Stimulated activated CD4-positive, alpha-beta T cell treated with anti-CD3 and anti-CD28 coated beads, TNF-alpha, amount 100 ng/mL, for 48 hours (primary cell): Measurements from ENCODE around the gene RPP30.
"Not testable (repeated sequence)": the region's sequence is repeated elsewhere in the genome, so short reads cannot be mapped to it uniquely, and the experiment has no call there.

Experiments used
- DNase-seq, 3 donors: peaks; one replicate each; pipeline ENCODE4 v3.0.0-alpha.2; 2020; ENCODE audit warnings: low read depth in 3 of 3

The RPP30 gene

DNA sequence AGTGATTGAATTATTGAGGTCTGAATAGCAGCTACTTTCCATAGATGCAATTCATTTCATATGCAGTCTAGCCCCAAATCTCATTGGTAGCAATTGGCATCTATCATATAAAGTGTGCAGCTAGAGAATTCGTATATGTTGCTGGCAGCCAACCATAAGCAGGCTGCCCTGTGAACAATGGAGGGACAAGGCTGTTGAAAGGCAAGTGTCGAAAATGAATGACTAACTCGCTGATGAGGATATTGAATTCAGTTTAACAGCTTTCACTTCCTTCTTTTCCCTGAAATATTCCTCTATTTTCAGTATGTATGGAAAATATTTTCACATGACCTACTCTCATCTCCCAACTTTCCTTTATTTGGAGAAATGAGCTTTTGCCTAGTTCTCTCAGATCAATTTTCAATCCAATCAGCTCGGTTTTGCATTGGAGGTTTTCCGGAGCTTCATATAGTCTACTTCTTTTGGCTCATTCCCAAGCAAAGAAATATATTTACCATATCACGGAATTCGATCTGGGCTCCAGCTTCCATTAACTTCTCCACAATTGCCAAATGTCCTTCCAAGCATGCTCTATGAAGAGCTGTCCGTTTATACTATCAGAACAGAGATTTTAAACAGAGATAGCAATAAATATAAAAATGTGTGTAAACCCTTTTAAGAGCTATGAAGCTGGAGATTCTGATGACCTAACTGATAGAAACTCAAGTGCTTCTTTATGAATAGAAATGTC lies 45.6 kb downstream of the RPP30 start:
- no peak for DNase-seq

DNA sequence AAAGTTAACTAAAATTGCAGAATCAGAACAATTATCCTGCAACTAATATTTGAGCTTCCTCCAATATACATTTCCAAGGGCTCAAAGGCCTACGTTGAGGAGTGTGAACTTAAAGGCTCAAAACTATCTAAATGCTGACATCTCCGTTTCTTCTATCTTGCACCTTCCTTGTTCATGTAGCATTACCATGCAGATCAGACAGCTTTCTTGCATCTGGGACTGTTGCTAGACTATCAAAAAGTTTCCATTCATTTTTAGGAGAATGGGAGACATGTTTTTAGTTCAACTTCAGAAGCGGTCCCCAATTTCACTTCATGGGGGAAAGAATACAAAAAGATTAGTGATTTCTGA lies 46.2 kb downstream of the RPP30 start:
- no peak for DNase-seq

DNA sequence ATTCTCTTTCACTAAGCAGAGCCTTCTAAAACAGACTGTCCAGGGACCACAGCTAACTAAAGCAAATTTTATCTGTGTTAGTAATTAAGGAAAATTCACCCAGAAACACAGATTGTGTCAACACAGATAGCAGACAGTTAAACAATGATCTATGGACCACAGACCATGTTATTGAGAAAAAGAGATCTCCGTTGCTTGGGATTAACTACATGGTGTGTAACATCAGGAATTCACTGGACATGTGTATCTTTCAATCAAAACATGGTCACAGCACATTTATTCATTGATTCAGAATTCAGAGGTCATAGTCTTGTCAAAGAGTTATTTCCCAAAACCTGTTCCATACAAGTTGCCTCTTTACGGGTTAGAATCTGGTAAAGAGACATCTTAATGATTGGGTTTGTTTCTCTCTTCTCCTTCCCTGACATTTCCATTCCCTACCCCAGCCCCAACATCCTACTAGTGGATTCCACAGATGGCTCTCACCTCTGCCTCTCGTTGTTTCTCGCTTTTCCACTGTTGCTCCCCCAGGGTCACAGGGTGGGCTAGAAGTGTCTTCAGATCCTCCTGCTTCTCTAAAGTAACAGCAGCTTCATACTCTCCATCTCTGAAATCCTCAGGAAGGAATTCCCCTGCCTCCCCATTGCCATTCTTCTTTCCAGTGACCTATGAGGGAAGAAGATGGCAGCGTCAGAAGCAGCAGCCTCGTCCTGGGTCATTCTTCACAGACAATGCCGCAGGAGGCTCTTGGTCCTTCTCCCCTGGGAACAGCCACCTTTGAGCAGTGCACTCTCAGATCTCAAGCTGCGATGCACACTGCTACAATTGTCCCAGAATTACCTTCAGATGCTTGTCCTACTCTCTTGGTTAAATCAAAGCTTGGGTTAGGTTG lies 48.2 kb downstream of the RPP30 start:
- no peak for DNase-seq

DNA sequence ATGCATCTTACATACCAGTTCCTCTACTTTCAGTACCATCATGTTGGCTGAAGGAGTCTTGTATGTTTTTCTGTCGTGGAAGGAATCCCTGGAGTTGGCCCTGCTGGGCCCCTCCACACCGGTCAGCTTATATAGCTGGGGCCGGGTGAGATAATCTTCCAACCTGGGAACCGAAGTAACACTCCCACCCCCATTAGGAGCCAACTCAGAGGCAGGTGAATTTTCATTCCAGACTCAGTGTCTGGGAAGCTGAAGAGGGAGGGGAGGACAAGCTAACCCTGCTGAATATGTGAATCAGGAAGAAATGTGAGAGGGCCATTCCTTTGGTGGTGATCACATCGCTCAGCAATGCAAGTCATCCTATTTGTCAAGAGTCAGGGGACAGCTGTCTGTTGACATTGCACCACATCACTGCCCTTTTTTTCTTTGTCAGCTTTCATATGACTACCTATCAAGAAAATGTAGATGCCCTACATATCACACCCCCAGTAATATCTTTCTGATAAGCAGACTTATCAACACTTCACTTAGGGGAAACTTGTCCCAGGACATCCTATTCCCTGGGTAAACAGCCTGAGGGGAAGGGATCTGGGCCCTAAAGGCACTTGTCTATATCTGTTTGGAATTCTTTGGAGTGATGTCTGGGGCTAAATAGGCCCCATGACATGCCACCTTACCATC lies 49.4 kb downstream of the RPP30 start, which contains the start of gene ANKRD1:
Gene ANKRD1, minus strand, starts transcription at position 102 of the 681 bp plus-strand sequence. Its CDS starts 60 bp downstream, at position 42.
- DNase-seq, result no peak

DNA sequence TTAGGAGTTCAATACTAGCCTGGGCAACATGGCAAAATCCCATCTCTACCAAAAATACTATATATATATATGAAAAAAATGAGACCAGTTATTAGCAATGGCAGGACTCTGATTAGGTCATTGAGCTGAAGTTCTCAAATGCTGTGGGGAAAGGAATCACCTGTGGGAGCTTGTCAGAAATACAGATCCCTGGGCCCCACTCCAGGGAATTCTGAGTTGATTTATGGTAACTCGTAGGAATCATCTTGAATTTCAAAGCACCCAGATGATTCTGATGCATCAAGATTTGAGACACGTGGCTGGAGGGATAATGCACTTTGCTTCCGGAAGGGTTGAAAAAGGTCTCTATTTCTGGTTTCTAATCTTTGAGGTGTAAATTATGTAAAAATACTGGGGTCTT lies 50.1 kb downstream of the RPP30 start:
- no peak for DNase-seq

DNA sequence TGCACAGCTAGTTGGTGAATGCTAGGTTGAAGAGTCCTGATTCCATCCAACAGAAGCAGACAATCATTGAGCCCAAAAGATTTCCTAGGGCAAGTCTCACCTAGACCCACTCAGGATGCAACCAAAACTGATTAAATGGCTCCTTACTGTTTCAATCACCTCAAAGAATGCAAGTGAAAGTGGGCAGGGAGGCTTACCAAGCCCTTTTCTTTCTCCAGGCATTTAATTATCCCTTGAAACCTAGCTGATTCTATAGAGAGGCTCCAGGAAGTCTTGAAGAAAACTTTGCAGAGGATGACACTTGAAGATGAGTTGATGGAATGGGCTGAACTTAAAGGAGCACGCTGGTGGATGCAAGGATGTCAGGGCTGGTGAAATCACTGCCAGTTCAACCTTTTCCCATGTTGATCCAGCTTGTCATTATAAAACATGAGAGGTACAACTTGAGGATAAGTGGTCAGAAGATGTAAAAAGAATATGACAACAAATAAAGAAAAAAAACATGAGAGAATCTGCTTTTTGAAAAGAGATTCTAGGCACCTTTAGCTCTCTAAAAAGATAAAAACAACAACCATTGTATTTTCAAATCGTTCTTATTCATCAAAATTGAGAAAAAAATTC lies 51.4 kb downstream of the RPP30 start:
- DNase-seq, result no peak

DNA sequence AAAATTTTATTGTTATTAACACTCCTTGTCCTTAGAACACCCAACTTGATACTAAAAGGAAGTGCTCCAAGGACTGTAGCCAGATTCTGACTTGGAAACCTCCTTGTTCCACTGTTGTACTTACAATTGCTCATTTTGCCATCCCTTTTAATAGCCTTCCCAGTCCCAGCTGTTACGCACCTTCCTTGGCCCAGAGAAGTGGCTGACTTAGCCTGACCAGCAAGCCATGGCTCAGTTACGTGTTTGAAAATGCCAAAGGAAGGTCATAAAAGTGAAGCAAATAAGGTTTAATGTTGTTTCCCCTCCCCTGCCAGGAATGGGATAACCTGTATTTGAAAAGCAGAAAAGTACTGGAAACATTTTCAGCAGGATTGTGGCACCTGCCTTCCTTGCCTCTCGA lies 52.8 kb downstream of the RPP30 start:
- DNase-seq, result no peak

DNA sequence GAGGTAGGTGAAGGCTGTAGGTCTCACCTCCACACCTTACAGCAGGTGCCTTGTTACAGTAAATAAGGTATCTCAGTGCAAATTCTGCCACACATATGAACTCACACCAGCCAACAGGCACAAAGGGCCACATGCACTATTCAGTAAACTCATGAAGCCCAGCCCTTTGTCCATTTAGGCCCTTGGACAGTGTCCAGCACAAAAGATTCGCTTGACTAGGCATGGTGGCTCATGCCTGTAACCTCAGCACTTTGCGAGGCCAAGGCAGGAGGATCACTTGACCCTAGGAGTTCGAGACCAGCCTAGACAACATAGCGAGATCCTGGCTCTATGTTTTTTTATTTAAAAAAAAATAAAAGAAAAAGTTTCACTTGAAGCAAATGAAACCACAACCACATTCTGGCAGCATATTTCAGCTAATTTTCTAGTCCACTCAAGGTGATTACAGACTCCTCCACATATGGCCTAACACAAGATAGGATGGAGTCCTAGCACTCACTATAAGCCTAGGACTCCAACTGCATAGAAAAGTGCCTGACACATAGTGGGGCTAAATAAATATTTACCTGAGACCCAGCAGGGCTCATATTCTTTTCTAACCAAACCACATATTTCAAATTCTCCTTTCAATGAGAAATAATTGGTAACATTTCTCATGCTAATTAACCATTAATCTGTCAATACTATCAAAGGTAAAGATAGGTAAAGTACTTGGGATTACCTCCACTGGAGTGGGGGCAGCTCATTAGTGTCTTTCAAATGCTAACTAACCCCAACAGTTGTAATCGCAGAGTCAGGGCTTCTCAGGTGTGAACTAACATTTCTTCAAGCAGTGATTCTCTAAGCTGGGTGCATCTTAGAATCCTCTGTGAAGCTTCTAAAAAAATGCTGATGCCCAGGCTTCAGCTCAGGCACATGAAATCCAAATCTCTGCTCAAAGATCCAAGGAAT lies 53.6 kb downstream of the RPP30 start:
- DNase-seq, result no peak

DNA sequence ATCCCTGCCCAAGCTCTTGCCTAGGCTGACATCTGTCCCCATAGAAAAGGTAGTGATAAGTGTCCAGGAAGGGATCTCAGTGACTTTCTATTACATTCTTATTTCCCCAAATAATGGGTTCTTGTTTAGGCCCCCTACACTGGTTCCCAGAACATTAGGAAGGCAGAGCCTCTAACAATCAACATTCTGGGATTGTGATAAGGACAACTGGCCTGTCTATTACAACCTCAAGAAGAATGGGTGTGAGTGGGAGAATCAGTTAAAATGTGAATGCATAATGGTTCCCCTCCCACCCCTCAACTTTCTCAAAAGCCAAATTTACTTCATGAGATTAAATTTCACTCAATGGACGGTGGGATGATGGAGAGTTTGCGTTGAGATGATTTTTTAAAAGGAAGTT lies 55.5 kb downstream of the RPP30 start:
- no peak for DNase-seq

DNA sequence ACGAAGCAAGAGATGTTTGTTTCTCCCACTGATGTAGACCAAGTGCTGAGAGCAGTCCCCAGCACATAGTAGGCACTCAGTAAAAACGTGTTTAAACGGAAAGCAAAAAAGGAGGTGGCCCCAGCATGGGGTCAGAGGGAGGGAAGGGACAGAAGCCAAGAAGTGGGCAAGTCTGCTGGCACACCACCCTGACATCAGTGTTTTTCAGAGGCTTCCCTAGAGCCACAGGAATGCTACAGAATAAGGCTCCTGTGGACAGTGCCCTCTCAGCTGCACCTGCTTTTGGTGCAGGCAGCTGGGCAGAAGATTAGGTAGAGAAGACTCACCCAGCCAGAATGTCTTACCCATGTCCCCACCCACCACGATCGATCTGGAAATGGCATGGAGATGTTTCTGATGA lies 57.4 kb downstream of the RPP30 start:
- DNase-seq, result no peak

DNA sequence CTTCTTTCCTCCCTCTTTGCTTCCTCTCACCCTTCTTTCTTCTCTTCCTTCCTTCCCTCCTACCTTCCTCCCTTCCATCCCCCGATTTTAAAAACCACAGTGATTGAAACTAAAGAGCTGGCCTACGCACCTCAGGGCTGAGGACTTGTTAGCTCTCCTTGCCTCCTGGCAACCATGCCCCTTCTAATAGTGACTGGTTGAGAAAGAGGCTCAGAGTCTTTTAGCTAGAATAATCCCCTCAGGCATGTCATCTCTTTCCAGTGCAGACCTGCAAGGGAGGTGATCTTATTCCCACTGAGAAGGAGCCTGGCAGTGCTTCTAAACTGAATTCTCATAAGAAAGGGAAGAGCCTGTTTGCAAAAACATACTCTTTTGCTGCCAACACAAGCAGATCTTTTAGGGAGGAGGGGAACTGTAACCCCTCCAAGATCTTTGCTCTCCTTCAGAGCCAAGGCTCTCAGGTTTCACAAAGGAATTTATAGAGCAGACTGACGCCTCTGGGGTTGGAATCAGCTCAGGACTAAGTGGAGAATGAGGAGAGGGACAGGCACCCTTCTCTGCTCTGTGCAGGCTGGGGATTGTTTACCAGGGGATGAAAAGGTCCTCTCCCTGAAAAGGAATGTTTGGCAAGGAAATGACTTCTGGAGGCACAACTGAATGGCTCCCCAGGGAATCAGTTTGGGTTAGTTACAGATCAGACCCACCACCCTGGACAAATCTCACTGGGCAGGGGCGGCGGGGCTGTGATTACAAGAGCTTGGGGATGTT lies 58.5 kb downstream of the RPP30 start:
- DNase-seq, result no peak

DNA sequence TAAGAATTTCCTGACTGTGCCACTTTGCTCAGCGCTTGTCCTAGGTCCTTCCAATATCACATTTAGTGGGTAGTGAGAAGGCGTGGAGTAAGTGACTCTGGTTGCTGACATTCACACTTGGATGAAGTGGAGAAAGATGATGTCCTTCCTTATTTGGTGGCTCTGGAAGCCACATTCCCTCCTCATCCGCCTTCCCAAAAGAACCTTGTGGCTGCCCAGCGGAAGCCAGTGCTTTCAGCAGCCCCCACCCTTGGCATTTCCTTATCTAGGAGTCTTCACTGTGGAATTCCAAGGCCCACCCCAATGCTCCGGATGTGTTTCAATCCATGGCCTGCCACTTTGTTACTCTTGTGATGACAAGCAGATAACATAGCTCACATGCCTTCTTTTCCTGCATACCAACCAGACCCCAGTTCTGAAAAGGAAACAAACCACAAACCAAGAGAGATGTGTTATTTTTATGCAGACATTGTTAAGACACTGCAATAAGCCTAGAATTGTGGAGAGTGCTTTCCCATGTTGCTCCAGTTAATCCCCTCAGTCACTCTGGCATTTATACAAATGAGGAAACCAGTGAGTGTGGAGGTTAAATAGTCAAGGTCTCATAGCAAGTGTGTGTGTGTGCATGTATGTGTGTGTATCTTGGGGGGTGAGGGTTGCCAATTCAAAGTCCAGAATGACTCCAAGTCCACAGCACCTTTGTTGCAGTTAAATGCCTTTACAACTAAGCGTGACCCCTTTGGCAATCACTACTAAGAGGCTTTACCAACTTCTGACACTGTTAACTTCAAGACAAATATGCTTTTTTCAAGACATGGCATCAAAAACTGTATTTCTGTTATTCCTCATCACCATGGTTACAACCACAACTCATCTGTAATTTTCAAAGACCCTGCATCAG lies 59.4 kb downstream of the RPP30 start:
- DNase-seq, result no peak

DNA sequence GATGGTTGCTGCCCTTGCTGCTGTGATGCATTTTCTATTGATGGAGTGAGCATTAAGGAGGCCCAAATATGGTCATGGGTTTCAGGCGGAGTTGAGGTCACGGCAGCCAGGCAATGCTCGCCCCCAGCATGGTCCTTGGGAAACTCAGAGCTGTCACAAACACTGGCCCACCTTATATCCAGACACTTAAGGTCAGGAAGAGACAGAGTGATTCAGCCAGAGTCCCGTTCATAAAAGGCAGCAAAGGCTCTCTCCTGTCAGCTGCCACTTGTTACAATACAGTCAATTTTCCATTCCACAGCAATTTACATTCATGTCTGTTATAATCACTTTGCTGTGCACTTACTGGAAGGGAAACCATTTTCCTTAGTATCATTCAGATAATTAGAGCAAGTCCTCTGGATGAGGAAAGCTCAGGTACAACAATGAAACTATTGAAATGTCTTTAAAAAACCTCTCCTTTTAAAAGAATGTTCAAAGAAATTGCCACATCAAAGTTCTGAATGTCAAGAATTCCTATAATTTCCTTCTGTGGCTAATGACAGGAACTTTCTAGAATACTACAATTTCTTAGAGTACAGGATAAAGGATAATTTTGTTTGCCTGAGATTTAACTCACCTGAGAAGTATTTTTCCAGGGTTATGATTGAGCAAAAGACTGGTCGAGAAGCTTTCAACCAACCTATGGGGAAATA lies 64.0 kb downstream of the RPP30 start:
- no peak for DNase-seq

DNA sequence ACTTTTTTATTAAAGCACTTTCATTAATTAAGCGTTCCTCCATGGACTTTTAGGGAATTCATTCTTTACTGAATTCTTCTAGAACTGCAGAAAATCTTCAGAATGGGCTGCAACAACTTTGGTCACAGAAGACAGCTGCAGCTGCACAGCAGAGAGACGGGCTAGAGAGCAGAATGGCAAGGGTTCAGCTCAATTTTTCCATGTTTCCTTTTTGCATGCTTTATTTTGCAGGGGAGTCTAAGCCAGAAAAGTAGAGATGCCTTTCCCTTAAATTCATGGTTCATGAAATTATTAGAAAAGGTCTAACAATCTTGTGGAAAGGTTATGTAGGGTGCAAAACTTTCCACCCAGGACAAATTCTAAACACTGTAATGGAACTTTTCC lies 64.5 kb downstream of the RPP30 start:
- no peak for DNase-seq

DNA sequence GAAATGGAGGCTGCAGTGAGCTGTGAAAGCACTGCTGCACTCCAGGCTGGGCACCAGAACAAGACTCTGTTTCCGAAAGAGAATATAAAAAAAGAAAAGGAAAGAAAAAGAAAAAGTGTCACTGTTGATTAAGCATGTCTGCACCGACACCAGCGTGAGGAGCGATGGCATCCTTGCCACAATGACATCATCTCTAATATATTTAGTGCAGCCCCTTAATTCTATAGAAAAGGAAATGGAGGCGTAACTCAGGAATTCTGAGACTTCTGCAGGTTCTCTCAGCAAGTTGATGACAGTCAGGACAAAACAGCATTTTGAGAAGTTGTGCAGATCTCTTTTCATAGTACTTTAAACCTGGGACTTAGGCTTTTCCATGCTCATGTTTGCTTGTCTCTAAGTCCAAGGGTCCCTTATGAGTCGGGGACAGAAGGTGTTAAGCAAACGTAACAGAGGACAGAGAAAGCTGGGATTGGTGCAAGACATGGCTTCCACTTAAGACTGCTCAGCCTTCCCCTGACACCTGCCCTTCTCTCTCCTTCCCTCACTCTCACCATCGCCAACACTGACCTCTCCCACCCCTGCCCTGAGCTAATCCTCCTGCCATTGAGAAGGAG lies 66.0 kb downstream of the RPP30 start:
- no peak for DNase-seq

DNA sequence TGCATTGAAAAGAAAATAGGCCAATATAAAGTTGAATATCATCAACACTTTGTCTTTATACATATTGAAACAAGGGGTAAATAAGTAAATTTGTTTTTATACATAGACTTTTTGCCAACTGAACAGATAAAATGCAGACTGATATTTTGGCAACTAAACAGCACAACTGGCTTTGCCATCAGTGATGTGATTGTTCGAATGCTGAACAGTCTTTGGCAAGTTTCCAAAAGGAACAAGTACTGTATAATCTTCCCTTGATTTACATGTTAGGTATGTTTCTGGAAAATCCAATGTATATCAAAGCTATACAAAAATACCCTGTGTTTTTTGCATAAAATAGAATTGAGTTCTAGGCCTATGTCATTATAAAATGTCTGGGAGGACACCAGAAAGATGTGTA lies 67.3 kb downstream of the RPP30 start:
- DNase-seq, result no peak

DNA sequence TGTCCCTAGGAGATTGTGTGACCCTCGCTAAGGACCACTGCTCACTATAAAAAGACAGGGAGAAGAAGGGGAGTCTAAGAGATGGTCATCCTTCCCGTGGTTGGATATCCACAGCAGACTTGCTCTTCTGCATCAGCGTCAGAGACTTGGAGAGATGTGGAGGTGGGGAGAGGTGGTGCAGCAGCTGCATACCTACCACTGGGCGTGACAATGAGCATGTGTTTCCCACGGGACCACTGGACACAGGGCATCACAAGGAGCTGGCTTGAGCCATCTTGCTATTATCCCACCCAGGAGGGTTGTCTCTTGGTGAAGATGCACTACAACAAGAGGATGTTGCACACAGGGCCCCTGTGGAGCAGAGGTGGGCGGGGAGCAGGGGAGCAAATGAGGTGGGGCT lies 67.9 kb downstream of the RPP30 start:
- DNase-seq, result no peak

DNA sequence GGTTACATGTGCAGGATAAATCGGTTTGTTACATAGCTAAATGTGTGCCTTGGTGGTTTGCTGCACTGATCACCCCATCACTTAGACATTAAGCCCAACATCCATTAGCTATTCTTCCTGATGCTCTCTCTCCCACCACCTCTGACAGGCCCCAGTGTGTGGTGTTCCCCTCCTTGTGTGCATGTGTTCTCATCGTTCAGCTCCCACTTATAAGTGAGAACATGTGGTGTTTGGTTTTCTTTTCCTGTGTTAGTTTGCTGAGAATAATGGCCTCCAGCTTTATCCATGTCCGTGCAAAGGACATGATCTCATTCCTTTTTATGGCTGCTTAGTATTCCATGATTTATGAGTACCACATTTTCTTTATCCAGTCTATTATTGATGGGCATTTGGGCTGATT lies 71.2 kb downstream of the RPP30 start:
- not testable (repeated sequence) for DNase-seq
